Endodermal cell (in vitro differentiated cells): Measurements from ENCODE around the gene LSM14B. TPM values are rescaled to one million over a fixed set of nuclear protein-coding genes. Genes with fewer than 3 reads are reported as not detected.

Experiments used
- DNase-seq: peaks from one replicate; pipeline ENCODE4 v3.0.0-alpha.2; 2017
- H3K27ac ChIP-seq: 2 replicates; pipeline ENCODE4 v1.5.1; 2013; ENCODE audit warnings: mild to moderate bottlenecking, low read depth, low read length, moderate library complexity
- H3K27me3 ChIP-seq: 2 replicates; pipeline ENCODE4 v1.6.1; 2013; ENCODE audit warnings: mild to moderate bottlenecking, low read length, moderate library complexity; ENCODE audit not compliant: insufficient read depth, control insufficient read depth, poor library complexity, severe bottlenecking
- H3K36me3 ChIP-seq: 2 replicates; pipeline ENCODE4 v1.7.0; 2013; ENCODE audit warnings: mild to moderate bottlenecking, low read length, moderate library complexity; ENCODE audit not compliant: control insufficient read depth, insufficient read depth
- H3K4me1 ChIP-seq: one replicate; pipeline ENCODE4 v1.7.0; 2013; ENCODE audit warnings: low read length; ENCODE audit not compliant: control insufficient read depth, insufficient read depth
- H3K4me3 ChIP-seq: 2 replicates; pipeline ENCODE4 v1.5.1; 2013; ENCODE audit warnings: mild to moderate bottlenecking, low read length, moderate library complexity
- H3K9ac ChIP-seq: 2 replicates; pipeline ENCODE4 v1.6.1; 2013; ENCODE audit warnings: mild to moderate bottlenecking, low read length, moderate library complexity; ENCODE audit not compliant: poor library complexity, severe bottlenecking; ENCODE audit errors: extremely low read depth
- H3K9me3 ChIP-seq: 2 replicates; pipeline ENCODE4 v1.6.1; 2013; ENCODE audit warnings: mild to moderate bottlenecking, low read length, moderate library complexity; ENCODE audit not compliant: control insufficient read depth
- H3K27ac Mint-ChIP-seq: 2 replicates; pipeline ENCODE4 v1.8.0; 2020; ENCODE audit warnings: mixed read lengths
- H3K27me3 Mint-ChIP-seq: 2 replicates; pipeline ENCODE4 v1.8.0; 2021; ENCODE audit warnings: mild to moderate bottlenecking, mixed read lengths; ENCODE audit not compliant: insufficient read depth
- H3K36me3 Mint-ChIP-seq: 2 replicates; pipeline ENCODE4 v1.8.0; 2020; ENCODE audit warnings: low read depth, mixed read lengths
- H3K4me1 Mint-ChIP-seq: 2 replicates; pipeline ENCODE4 v1.8.0; 2020; ENCODE audit warnings: mixed read lengths
- H3K4me3 Mint-ChIP-seq: 2 replicates; pipeline ENCODE4 v1.8.0; 2020; ENCODE audit warnings: mild to moderate bottlenecking, moderate library complexity, mixed read lengths
- H3K9me3 Mint-ChIP-seq: 2 replicates; pipeline ENCODE4 v1.8.0; 2020; ENCODE audit warnings: mild to moderate bottlenecking, mixed read lengths
- WGBS, 2 experiments: methylation state at CpG; one replicate each; pipeline versions ENCODE4 v1.1.5 to v1.1.7; 2013; ENCODE audit warnings: missing lambda C conversion rate in 2 of 2, mixed read lengths in 1 of 2; ENCODE audit not compliant: insufficient coverage in 1 of 2, insufficient read length in 1 of 2; 5-methylcytosine and 5-hydroxymethylcytosine counted together
- total RNA-seq, 2 donors: library from RNA; stranded (reverse); fragmentation: NEBNext Ultra II Directional in 1 of 2; extraction: Animal tissue kit (Norgen Biotek cat#: 25700) in 1 of 2; gene quantifications; 2 replicates in 1 of 2; 3 replicates in 1 of 2; pipeline ENCODE4 v1.2.1, GENCODE V29; 2021
- TF ChIP-seq, protein P1 (sequence below): fragments of 200-600 bp; sonication (generic); conservative IDR thresholded peaks from 2 replicates; pipeline ENCODE4 v1.5.0; 2021; ENCODE audit warnings: antibody characterized with exemption, mild to moderate bottlenecking

The LSM14B gene
- total RNA-seq, 2 donors from 2014 or later, result 89.1 to 91.1 TPM

DNA sequence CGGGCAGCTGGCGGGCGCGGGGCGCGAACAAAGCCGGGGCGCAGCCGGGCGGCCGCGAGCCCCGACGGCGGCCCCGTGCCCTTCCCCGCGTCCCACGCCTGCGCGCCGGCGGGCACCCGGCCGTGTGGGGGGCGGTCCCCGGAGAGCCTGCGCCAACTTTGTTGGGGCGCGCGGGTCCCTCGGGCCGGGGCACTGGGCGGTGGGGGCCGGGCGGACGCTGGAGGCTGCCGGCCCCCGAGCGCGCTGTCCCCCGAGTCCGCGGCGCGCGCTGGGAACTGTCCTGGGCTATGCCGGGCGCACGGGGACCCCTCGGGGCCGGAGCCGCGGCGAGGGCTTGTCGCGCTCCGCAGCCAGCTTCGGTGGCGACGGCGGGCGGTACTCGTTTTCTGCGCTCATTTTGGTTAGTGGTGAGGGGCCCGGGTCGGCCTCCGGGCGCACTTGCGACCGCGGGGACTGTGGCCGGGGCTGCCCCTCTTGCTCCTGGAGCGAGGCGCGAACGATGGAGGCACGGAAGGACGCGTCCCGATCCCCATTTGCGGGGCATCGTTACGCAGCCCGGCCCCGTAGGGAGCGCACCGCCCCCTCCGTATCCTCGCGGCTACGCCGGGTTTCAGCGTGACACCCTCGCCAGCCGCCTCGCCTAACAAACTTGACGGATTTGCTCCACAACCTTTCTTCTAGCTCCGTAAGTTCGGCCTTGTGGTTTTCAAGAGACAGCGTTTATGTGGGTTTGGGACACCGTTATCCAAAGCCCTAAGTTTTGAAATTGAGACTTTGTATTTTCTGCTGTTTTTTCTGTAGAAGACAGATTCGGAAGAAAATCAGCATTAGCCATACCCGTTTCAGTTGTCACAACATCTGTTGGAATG is 21.9 kb downstream of the LSM14B start:
- peak overlapping the region; percentile 85 for H3K4me3 Mint-ChIP-seq
- WGBS, 2 experiments, result 1 to 3% methylated on average over 45 to 104 of the region's 104 CpGs

DNA sequence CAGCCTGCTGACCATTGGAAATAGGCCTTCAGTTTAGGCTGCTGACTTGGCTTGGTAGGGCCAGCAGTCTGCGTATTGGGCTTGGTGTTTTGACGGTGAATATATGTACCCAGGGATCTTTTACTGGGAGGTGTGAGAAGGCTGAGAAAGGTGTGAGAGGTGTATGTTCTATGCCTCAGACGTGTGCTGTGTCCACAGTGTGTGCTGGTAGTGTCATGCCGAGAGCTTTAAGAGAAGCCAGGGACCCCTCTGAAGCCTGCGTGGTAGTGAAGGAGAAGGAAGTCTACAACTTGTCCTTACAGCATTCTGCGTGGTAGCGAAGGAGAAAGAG is 23.4 kb downstream of the LSM14B start:
- TF ChIP-seq, protein P1, sequence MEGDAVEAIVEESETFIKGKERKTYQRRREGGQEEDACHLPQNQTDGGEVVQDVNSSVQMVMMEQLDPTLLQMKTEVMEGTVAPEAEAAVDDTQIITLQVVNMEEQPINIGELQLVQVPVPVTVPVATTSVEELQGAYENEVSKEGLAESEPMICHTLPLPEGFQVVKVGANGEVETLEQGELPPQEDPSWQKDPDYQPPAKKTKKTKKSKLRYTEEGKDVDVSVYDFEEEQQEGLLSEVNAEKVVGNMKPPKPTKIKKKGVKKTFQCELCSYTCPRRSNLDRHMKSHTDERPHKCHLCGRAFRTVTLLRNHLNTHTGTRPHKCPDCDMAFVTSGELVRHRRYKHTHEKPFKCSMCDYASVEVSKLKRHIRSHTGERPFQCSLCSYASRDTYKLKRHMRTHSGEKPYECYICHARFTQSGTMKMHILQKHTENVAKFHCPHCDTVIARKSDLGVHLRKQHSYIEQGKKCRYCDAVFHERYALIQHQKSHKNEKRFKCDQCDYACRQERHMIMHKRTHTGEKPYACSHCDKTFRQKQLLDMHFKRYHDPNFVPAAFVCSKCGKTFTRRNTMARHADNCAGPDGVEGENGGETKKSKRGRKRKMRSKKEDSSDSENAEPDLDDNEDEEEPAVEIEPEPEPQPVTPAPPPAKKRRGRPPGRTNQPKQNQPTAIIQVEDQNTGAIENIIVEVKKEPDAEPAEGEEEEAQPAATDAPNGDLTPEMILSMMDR, result no peak
- peak overlapping the region; percentile 85 for H3K4me3 Mint-ChIP-seq
- WGBS, 2 experiments, result 94 to 97% methylated on average over 6 to 7 of the region's 7 CpGs

More for the DNA sequence above, 21.9 kb downstream of the LSM14B start:
- peak overlapping the region; percentile 70 for H3K27ac ChIP-seq
- H3K9ac ChIP-seq, result peak overlapping the region; percentile 59
- peak overlapping the region; percentile 81 for H3K4me3 ChIP-seq
- Mint-ChIP-seq H3K27me3 (no peaks in the 10 kb centered on the region), H3K36me3 (peaks cover 31% of the 10 kb centered on the region), H3K4me1 (peaks cover 28% of the 10 kb centered on the region), H3K27ac (peak overlapping the region; percentile 74), H3K9me3 (no peaks in the 10 kb centered on the region)
- no peaks in the 10 kb centered on the region for H3K9me3 ChIP-seq
- peak; percentile 78 for DNase-seq
- H3K27me3 ChIP-seq, result no peaks in the 10 kb centered on the region
- H3K4me1 ChIP-seq, result peaks cover 14% of the 10 kb centered on the region
- TF ChIP-seq, protein P1, result peak; percentile 24
- H3K36me3 ChIP-seq, result peaks cover 38% of the 10 kb centered on the region

DNA sequence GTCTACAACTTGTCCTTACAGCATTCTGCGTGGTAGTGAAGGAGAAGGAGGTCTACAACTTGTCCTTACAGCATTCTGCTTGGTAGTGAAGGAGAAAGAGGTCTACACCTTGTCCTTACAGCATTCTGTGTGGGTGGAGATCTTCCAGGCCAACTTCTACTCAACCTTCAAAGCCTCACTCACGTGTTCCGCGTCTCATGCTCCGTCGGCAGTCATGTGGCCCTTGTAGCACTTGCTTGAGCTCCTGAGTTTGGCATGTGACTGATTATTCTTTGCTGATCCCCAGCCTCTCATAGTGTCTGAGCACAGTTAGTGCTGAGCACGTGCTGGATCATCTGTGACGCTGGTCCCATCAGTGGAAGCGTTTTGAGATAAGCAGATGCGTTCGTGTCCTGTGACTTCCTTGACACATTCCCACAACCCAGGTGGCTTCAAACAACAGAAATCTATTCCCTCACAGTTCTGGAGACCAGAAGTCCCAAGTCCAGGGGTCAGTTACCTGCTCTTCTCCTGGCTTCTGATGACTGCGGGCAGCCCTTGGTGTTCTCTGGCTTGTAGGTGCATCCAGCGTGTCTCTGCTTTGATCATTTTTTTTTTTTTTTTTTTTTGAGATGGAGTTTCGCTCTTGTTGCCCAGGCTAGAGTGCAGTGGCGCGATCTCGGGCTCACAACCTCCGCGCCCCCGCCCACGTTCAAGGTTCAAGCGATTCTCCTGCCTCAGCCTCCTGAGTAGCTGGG is 23.9 kb downstream of the LSM14B start:
- H3K27ac Mint-ChIP-seq, result no peak overlapping the region
- WGBS, 2 experiments, result 95 to 97% methylated on average over 19 to 22 of the region's 22 CpGs
- H3K4me1 Mint-ChIP-seq, result peaks cover 27% of the 10 kb centered on the region
- no peaks in the 10 kb centered on the region for H3K9me3 Mint-ChIP-seq
- H3K4me3 Mint-ChIP-seq, result no peak overlapping the region
- H3K36me3 ChIP-seq, result peaks cover 18% of the 10 kb centered on the region
- H3K27me3 ChIP-seq, result no peaks in the 10 kb centered on the region
- H3K27ac ChIP-seq, result no peak overlapping the region
- TF ChIP-seq, protein P1, result no peak
- no peak for DNase-seq
- H3K4me1 ChIP-seq, result peaks cover 11% of the 10 kb centered on the region
- H3K4me3 ChIP-seq, result no peak overlapping the region
- H3K9ac ChIP-seq, result no peak overlapping the region
- H3K36me3 Mint-ChIP-seq, result peaks cover 18% of the 10 kb centered on the region
- no peaks in the 10 kb centered on the region for H3K9me3 ChIP-seq
- H3K27me3 Mint-ChIP-seq, result no peaks in the 10 kb centered on the region

More for the DNA sequence above, 23.4 kb downstream of the LSM14B start:
- peaks cover 30% of the 10 kb centered on the region for H3K4me1 Mint-ChIP-seq
- Histone ChIP-seq H3K27me3 (no peaks in the 10 kb centered on the region), H3K9ac (no peak overlapping the region), H3K36me3 (peaks cover 24% of the 10 kb centered on the region), H3K4me3 (peak overlapping the region; percentile 81), H3K4me1 (peaks cover 14% of the 10 kb centered on the region), H3K27ac (no peak overlapping the region), H3K9me3 (no peaks in the 10 kb centered on the region)
- no peak for DNase-seq
- no peaks in the 10 kb centered on the region for H3K9me3 Mint-ChIP-seq
- H3K27me3 Mint-ChIP-seq, result no peaks in the 10 kb centered on the region
- no peak overlapping the region for H3K27ac Mint-ChIP-seq
- peaks cover 21% of the 10 kb centered on the region for H3K36me3 Mint-ChIP-seq
